Measurements from ENCODE around the gene ATP6V0C. TPM values are rescaled to one million over a fixed set of nuclear protein-coding genes. Genes with fewer than 3 reads are reported as not detected.

The ATP6V0C gene
- total RNA-seq, 1 experiment from 2014 or later = 212 TPM

- TF ChIP-seq JAZF1 (CRISPR knock-in tag; IDR thresholded peaks at IDR 0.05) (no peak), ZNF219 (CRISPR knock-in tag; IDR thresholded peaks at IDR 0.05; ENCODE audit: borderline replicate concordance) (no peak), MYBL2 (CRISPR knock-in tag; IDR thresholded peaks at IDR 0.05) (no peak), ZSCAN18 (CRISPR knock-in tag; IDR thresholded peaks at IDR 0.05) (no peak), SMAD4 (CRISPR knock-in tag; IDR thresholded peaks at IDR 0.05) (no peak), ZBTB21 (CRISPR knock-in tag; IDR thresholded peaks at IDR 0.05; ENCODE audit: borderline replicate concordance) (no peak), ZNF423 (CRISPR knock-in tag; IDR thresholded peaks at IDR 0.05) (no peak), TCF7 (CRISPR knock-in tag; IDR thresholded peaks at IDR 0.05; ENCODE audit: low read depth) (no peak), ZNF317 (CRISPR knock-in tag; IDR thresholded peaks at IDR 0.05; ENCODE audit: borderline replicate concordance, low read depth) (no peak), ZNF138 (CRISPR knock-in tag; conservative IDR thresholded peaks at IDR 0.05) (no peak), CREM (CRISPR knock-in tag; IDR thresholded peaks at IDR 0.05) (no peak), USF1 (CRISPR knock-in tag; IDR thresholded peaks at IDR 0.05) (no peak)
- Mint-ChIP-seq H3K4me3 (peak overlapping the region; percentile 80), H3K4me1 (peaks cover 48% of the 10 kb centered on the region), H3K9me3 (no peaks in the 10 kb centered on the region), H3K36me3 (no peaks in the 10 kb centered on the region; the same call in 1 of the 2 replicates), H3K27me3 (ENCODE audit: low read depth) (peaks cover 4% of the 10 kb centered on the region), H3K27ac (peak overlapping the region; percentile 59)
- no peak for ATAC-seq
- POLR2A ChIA-PET = interaction anchor here (2.0 kb wide), 1 partner anchor 17 kb away, joined by 6 read pairs; the partner anchor contains the start of gene CEMP1
- CTCF ChIA-PET = interaction anchor here (0.6 to 2.9 kb wide), 6 partner anchors 10 to 1769 kb away, joined by 3 to 11 read pairs (median 4); partner anchors contain the start of gene ECI1
- no peak for DNase-seq (ENCODE audit: low spot score)
These were observed 1.6 kb downstream of the ATP6V0C start for GRCh38 chr16:2515180-2515851.

GRCh38 chr16:2516391-2517240, 2.9 kb downstream of the ATP6V0C start:
- H3K9me3 Mint-ChIP-seq = no peaks in the 10 kb centered on the region
- H3K36me3 Mint-ChIP-seq = no peaks in the 10 kb centered on the region; the same call in 1 of the 2 replicates
- POLR2A ChIA-PET = interaction anchor here (2.0 kb wide), 1 partner anchor 15 kb away, joined by 6 read pairs; the partner anchor contains the start of gene CEMP1
- peaks cover 41% of the 10 kb centered on the region for H3K4me1 Mint-ChIP-seq
- H3K27me3 Mint-ChIP-seq (ENCODE audit: low read depth) = peaks cover 4% of the 10 kb centered on the region
- no peak for DNase-seq (ENCODE audit: low spot score)
- CTCF ChIA-PET = interaction anchor here (2.9 kb wide), 1 partner anchor 15 kb away, joined by 11 read pairs; no protein-coding TSS in a partner anchor
- TF ChIP-seq IRF2 (CRISPR knock-in tag; IDR thresholded peaks at IDR 0.05; ENCODE audit: borderline replicate concordance, low read depth) (no peak), FOXP4 (CRISPR knock-in tag; IDR thresholded peaks at IDR 0.05) (no peak), JAZF1 (CRISPR knock-in tag; IDR thresholded peaks at IDR 0.05) (no peak), NFYB (CRISPR knock-in tag; conservative IDR thresholded peaks at IDR 0.05; ENCODE audit: low read depth) (no peak), NR1H2 (CRISPR knock-in tag; IDR thresholded peaks at IDR 0.05) (no peak), ESRRA (CRISPR knock-in tag; IDR thresholded peaks at IDR 0.05; ENCODE audit: borderline replicate concordance) (no peak)
- ATAC-seq = no peak
- H3K27ac Mint-ChIP-seq = peak overlapping the region; percentile 79; the same call in 1 of the 2 replicates
- H3K4me3 Mint-ChIP-seq = peak overlapping the region; percentile 80
